Measurements from ENCODE around the gene IFT81. TPM values are rescaled to one million over a fixed set of nuclear protein-coding genes. Genes with fewer than 3 reads are reported as not detected.
"Not testable (repeated sequence)": the region's sequence is repeated elsewhere in the genome, so short reads cannot be mapped to it uniquely, and the experiment has no call there.

Gene IFT81
- polyA plus RNA-seq (ENCODE audit: low read depth in 6 of 6) = 1 to 10 TPM in 4 of 6 donors, under 1 TPM in 1, not detected in 1; 0.84 to 1.9 (median 1.4) TPM

GRCh38 chr12:110124269-110124995, at the start of gene IFT81:
IFT81 (plus strand) TSS chr12:110124357; CDS start chr12:110127381, 3,024 bp downstream.
- Mint-ChIP-seq H3K9me3 (no peaks in the 10 kb centered on the region), H3K27me3 (peaks cover 0 to 5% (median 0%) of the 10 kb centered on the region in 3 donors), H3K36me3 (no peaks in the 10 kb centered on the region), H3K27ac (peak within 1 kb of the TSS; percentile 88 to 98 (median 94)), H3K4me1 (peaks cover 0 to 12% (median 0%) of the 10 kb centered on the region in 3 donors), H3K4me3 (peak within 1 kb of the TSS; percentile 87 to 98 (median 93))
- ATAC-seq (ENCODE audit: low read depth in 2 of 2) (peak; percentile 92), DNase-seq (peak; percentile 89)

DNA sequence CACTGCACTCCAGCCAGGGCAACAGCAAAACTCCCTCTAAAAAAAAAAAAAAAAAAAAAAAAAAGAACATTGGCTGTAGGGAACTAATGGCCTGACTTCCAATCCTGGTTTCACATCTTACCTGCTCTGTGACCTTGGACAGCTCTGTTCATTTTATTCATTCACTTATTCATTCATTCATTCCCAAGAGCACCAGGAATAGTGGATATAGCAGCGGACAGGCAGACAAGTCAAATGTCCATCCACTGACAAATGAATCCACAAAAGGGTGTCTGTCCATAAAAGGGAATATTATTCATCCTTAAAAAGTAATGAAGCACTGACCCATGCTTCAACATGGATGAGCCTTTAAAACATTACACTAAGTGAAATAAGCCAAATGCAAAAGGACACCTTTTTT, 48.3 kb upstream of the IFT81 start:
- Mint-ChIP-seq H3K36me3 (peaks cover 0 to 7% of the 10 kb centered on the region in 2 donors), H3K4me1 (peaks cover 26 to 46% (median 29%) of the 10 kb centered on the region in 3 donors), H3K4me3 (no peak overlapping the region), H3K27me3 (no peaks in the 10 kb centered on the region), H3K9me3 (peaks cover 0 to 4% (median 1%) of the 10 kb centered on the region in 7 donors), H3K27ac (no peak overlapping the region)
- ATAC-seq (ENCODE audit: low read depth in 2 of 2) = no peak
- no peak for DNase-seq

DNA sequence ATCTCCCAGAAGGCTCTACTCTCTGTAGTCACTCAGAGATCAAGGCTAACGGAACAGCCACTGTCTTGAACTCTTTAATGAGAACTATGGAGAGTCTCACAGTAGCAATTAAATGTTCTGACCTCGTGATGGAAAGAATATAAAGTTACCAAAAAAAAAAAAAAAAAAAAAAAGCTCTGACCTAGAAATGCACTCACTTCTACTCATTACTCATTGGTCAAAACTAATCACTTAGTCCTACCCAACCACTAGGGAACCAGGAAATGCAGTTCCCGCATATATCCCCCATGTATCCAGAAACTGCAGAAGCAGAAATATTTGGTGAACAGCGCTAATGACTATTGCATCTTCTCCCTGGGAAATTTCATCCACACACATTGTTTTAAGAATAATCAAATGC, 46.4 kb upstream of the IFT81 start:
- Mint-ChIP-seq H3K4me3 (no peak overlapping the region), H3K36me3 (peaks cover 0 to 7% of the 10 kb centered on the region in 2 donors), H3K4me1 (peaks cover 26 to 39% (median 28%) of the 10 kb centered on the region in 3 donors)

GRCh38 chr12:110079477-110080400, 44.4 kb upstream of the IFT81 start:
- DNase-seq = peak; percentile 72
- Mint-ChIP-seq H3K36me3 (peaks cover 0 to 7% of the 10 kb centered on the region in 2 donors), H3K4me3 (peak overlapping the region; percentile 70 to 97 (median 91)), H3K4me1 (peaks cover 18 to 25% (median 19%) of the 10 kb centered on the region in 3 donors), H3K9me3 (peaks cover 0 to 4% (median 0%) of the 10 kb centered on the region in 7 donors), H3K27me3 (peaks cover 0 to 5% (median 0%) of the 10 kb centered on the region in 3 donors), H3K27ac (peak overlapping the region; percentile 91 to 99 (median 98))
- ATAC-seq (ENCODE audit: low read depth in 2 of 2) = peak; percentile 89 to 91

More for the DNA sequence above, 46.4 kb upstream of the IFT81 start:
- DNase-seq = no peak
- Mint-ChIP-seq H3K9me3 (peaks cover 0 to 4% (median 0%) of the 10 kb centered on the region in 7 donors), H3K27me3 (no peaks in the 10 kb centered on the region), H3K27ac (peak overlapping the region in 1 of 6 donors; percentile 82)
- no peak for ATAC-seq (ENCODE audit: low read depth in 2 of 2)

DNA sequence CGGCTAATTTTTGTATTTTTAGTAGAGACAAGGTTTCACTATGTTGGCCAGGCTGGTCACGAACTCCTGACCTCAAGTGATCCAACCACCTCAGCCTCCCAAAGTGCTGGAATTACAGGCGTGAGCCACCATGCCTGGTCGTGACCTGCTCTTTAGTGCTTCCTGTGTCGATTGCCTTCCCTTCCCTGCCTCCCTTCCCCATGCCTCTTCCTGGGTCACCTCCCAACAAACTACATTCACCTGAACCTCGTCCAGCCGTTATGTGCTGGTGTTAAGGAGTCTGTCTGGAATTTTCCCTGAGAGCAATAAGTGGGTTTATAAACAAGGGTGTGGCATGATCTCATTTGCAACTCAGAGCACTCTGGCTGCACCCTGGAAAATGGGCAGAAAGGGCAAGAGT, 43.7 kb upstream of the IFT81 start:
- Mint-ChIP-seq H3K4me3 (peak overlapping the region in 7 of 8 donors; percentile 26 to 94 (median 59)), H3K4me1 (peaks cover 18 to 25% (median 19%) of the 10 kb centered on the region in 3 donors), H3K9me3 (peaks cover 0 to 4% (median 0%) of the 10 kb centered on the region in 7 donors), H3K27me3 (peaks cover 0 to 5% (median 2%) of the 10 kb centered on the region in 3 donors), H3K27ac (peak overlapping the region; percentile 1 to 99 (median 94)), H3K36me3 (peaks cover 0 to 7% of the 10 kb centered on the region in 2 donors)
- ATAC-seq (ENCODE audit: low read depth in 2 of 2) = no peak
- DNase-seq = no peak

DNA sequence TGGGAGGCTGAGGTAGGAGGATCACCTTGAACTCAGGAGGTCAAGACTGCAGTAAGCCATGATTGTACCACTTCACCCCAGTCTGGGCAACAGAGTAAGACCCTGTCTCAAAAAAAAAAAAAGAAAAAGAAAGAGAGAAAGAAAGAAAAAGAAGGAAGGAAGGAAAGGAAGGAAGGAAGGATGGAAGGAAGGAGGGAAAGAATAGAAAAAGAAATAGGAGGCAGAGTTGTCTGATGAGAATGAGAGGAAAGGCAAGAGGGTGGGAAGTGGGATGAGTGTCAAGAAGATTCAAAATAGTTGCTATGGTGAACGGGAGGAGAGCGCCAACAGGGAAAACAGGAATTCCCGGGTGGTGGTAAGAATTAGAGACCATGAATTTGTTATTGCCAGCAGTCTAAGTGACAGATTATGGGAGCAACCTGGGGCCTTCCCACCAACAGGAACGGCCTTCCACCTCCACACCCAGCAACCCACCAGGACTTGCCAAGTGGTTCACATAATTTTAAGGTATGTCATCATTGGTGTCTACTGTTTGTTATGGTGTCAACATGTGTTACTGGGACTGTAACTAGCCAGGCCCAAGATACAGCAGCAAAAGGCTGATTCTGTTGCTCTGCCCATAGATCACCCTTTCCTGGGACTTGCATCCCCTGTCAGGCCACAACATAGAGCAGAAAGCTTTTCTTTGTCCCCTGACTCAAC, 39.7 kb upstream of the IFT81 start:
- DNase-seq = no peak
- peak overlapping the region in 1 of 6 donors; percentile 91 for H3K27ac Mint-ChIP-seq
- no peak overlapping the region for H3K4me3 Mint-ChIP-seq
- H3K27me3 Mint-ChIP-seq = peaks cover 6 to 24% (median 18%) of the 10 kb centered on the region in 3 donors
- H3K4me1 Mint-ChIP-seq = peaks cover 13 to 28% (median 13%) of the 10 kb centered on the region in 3 donors
- peaks cover 0 to 7% of the 10 kb centered on the region in 2 donors for H3K36me3 Mint-ChIP-seq
- ATAC-seq (ENCODE audit: low read depth in 2 of 2) = no peak
- peaks cover 0 to 4% (median 0%) of the 10 kb centered on the region in 7 donors for H3K9me3 Mint-ChIP-seq

DNA sequence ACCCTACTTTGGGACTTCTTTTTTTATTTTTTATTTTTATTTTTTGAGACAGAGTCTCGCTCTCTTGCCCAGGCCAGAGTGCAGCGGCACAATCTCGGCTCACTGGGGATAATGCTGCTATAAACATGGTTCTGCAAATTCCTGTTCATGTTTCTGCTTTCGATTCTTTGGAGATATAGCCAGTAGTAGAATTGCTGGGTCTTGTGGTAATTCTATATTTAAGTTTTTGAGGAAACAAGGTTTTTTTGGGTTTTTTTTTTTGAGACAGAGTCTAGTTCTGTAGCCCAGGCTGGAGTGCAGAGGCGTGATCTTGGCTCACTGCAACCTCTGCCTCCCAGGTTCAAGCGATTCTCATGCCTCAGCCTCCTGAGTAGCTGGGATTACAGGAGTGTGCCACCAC, 35.9 kb upstream of the IFT81 start:
- H3K4me3 Mint-ChIP-seq, DNase-seq, H3K9me3 Mint-ChIP-seq, H3K36me3 Mint-ChIP-seq: not testable (repeated sequence)
- Mint-ChIP-seq H3K4me1 (peaks cover 0 to 17% (median 4%) of the 10 kb centered on the region in 3 donors), H3K27ac (peak overlapping the region in 1 of 6 donors; percentile 38), H3K27me3 (peaks cover 13 to 40% (median 26%) of the 10 kb centered on the region in 3 donors)
- ATAC-seq (ENCODE audit: low read depth in 2 of 2) = peak in 1 of 2 donors; percentile 37

DNA sequence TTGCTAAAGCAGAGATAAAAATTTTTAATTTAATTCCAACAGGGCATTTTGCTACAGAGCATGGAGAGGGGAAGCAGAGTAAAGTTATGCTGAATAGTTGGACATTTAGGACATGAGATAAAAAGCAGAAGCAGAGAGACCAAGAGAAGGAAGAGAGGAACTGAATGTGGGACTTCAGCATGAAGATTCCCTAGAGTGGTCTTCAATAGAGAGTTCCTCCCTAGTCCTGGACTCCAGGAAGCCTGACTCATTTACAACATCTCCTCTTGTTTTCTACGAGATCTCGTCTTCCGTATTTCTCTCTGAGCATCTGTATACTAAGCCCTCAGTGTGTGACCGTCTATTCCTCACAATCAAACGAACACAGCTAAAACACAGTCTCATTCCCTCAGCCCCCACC, 35.2 kb upstream of the IFT81 start:
- Mint-ChIP-seq H3K4me3 (no peak overlapping the region), H3K27me3 (peaks cover 13 to 41% (median 26%) of the 10 kb centered on the region in 3 donors), H3K9me3 (peaks cover 0 to 1% (median 0%) of the 10 kb centered on the region in 7 donors), H3K4me1 (peaks cover 0 to 17% (median 4%) of the 10 kb centered on the region in 3 donors), H3K27ac (peak overlapping the region in 1 of 6 donors; percentile 38), H3K36me3 (no peaks in the 10 kb centered on the region)
- ATAC-seq (ENCODE audit: low read depth in 2 of 2) (no peak), DNase-seq (no peak)

GRCh38 chr12:110090266-110091135, 33.7 kb upstream of the IFT81 start:
- no peak for ATAC-seq (ENCODE audit: low read depth in 2 of 2)
- Mint-ChIP-seq H3K27ac (no peak overlapping the region), H3K4me1 (peaks cover 0 to 17% (median 4%) of the 10 kb centered on the region in 3 donors), H3K36me3 (no peaks in the 10 kb centered on the region), H3K27me3 (peaks cover 17 to 46% (median 21%) of the 10 kb centered on the region in 3 donors), H3K4me3 (no peak overlapping the region), H3K9me3 (peaks cover 0 to 1% (median 0%) of the 10 kb centered on the region in 7 donors)
- DNase-seq = no peak

DNA sequence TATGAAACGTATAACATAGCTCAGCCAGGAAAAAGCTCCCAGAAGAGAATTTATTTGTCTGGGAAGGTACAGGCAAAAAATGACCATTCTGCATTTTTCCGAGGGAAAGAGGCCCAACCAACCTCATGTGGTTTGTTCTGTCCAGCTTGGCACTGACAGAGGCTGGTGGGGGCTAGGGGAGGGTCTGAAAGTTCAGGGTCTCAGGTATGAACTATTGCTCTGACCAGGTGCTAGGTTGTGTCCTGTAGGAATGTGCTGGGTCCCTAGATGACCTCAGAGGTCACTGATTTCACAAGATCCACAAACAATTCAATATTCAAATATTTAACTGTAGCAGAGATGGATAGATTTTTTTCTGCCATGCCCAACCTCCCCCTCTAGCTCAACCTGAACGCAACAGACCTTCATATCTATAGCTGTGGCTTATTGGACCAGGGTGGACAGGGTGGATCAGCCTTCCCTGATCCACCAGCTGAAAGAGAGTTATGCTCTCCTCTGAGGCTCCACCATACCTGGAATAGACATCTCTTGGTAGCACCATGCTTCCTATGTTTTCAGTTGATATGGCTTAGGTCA, 32.9 kb upstream of the IFT81 start:
- DNase-seq (no peak), ATAC-seq (ENCODE audit: low read depth in 2 of 2) (no peak)
- peaks cover 10 to 39% (median 14%) of the 10 kb centered on the region in 3 donors for H3K27me3 Mint-ChIP-seq
- H3K4me1 Mint-ChIP-seq = peaks cover 0 to 17% (median 4%) of the 10 kb centered on the region in 3 donors
- H3K27ac Mint-ChIP-seq = no peak overlapping the region
- no peaks in the 10 kb centered on the region for H3K36me3 Mint-ChIP-seq
- no peaks in the 10 kb centered on the region for H3K9me3 Mint-ChIP-seq
- H3K4me3 Mint-ChIP-seq = no peak overlapping the region

DNA sequence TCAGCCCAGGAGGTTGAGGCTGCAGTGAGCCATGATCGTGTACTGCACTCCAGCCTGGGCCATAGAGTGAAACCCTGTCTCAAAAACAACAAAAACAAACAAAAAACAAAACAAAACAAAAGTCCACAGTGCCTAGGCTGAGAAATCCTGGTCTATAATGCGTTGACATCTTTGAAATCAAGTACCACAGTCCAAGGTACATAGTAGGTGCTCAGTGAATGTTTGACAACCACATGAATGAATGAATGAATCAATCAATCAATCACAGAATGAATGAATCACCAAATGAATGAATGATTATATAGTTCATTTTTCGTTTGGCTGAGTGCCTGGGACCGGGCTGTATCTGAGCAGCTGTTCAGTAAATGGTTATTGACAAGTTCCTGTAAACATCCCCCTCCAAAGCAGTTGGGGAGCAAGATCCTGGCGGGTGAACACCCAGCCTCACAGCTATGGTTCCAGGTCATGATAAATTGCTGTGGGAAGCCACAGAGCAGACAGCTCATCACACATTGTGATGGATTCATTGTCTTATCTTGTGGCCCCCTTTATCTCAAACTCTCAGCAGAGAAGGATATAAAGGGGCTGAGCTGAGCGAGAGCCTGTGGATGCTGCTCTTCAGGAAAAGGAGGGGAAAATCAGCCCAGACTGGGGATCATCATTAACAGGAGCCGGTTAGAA, 30.4 kb upstream of the IFT81 start:
- no peak for ATAC-seq (ENCODE audit: low read depth in 2 of 2)
- Mint-ChIP-seq H3K27me3 (peaks cover 10 to 30% (median 13%) of the 10 kb centered on the region in 3 donors), H3K9me3 (no peaks in the 10 kb centered on the region), H3K4me1 (peaks cover 0 to 8% (median 3%) of the 10 kb centered on the region in 3 donors), H3K27ac (peak overlapping the region in 2 of 6 donors; percentile 38 to 56), H3K4me3 (no peak overlapping the region), H3K36me3 (no peaks in the 10 kb centered on the region)
- DNase-seq = no peak
